ENCODE data around the gene MAP3K6. TPM values are rescaled to one million over a fixed set of nuclear protein-coding genes. Genes with fewer than 3 reads are reported as not detected.

MAP3K6 gene
- total RNA-seq, 1 donor from 2014 or later: 12.9 TPM

DNA sequence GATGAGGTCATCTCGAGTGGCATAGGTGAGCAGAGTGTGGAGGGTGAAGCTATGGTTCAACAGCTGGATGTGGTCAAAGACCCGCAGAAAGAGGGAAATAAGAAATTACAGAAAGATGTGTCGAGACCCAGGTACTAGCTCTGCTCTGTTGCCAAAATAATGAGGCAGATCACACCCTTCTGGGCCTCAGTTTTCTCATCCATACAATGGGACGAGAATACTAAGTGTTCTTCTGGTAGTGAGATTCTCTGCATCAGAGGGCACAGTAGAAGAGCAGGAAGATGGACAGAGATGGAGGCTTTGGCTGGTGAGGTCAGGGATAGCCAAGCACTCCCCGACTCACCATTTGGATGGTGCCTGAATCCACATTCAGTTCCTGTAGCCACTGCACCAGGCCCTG lies 11.1 kb downstream of the MAP3K6 start:
- no peak for DNase-seq

DNA sequence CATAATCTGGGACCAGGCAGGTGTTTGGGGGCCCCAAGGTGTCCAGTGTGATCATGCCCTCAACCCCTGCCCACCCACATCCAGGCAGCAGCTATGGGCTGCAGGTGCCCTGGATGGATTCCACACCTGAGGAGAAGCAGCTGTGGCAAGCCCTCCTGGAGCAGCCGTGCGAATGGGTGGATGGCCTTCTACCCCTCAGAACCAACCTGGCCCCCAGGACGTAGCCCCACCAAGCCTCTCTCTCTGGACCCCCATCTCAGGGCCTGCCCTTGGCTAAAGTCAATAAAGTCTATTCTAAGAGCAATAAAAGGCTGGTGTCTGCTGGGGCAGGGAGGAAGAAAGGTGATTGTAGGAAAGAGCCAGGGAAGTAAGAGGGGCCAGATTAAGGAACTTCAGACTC lies 13.1 kb downstream of the MAP3K6 start:
- DNase-seq: no peak

DNA sequence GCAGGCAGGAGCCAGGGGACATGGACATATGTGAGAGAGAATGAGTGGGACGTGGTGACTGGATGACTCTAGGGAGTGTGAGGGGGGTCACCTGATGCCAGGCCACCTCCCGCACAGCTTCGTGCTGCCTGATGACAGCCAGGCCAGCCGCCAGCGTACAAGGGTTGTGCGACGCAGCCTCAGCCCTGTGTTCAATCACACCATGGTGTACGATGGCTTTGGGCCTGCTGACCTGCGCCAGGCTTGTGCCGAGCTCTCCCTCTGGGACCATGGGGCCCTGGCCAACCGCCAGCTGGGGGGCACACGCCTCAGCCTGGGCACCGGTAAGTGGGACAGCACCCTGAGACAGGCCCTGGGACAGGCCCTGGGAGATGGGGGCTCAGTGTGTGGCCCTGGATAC lies 13.6 kb downstream of the MAP3K6 start:
- no peak for DNase-seq

DNA sequence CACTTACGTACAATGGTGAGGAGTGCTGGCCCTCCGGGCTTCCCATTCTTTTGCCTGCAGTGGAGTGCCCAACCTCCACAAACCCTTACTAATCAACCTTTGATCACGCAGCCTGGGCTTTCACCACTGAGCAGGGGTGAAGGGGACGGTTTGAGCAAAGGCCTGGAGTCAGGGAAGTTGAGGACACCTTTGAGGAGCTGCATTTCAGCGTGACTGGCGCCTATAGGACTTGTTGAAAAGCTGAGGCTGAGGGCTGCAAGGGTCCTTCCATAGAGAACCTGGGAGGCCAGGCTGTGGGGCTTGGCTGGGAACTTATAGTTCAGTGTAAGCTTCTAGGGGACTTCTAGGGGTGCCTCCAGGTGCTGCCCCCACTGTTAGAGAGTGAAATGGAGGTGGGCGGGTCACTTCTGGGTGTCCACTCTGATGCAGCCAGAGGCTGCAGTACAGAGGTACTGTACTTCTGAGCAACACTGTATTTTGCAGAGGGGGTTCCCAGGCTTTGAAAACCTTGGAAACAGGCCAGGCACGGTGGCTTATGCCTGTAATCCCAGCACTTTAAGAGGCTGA lies 15.1 kb downstream of the MAP3K6 start:
- DNase-seq: no peak

DNA sequence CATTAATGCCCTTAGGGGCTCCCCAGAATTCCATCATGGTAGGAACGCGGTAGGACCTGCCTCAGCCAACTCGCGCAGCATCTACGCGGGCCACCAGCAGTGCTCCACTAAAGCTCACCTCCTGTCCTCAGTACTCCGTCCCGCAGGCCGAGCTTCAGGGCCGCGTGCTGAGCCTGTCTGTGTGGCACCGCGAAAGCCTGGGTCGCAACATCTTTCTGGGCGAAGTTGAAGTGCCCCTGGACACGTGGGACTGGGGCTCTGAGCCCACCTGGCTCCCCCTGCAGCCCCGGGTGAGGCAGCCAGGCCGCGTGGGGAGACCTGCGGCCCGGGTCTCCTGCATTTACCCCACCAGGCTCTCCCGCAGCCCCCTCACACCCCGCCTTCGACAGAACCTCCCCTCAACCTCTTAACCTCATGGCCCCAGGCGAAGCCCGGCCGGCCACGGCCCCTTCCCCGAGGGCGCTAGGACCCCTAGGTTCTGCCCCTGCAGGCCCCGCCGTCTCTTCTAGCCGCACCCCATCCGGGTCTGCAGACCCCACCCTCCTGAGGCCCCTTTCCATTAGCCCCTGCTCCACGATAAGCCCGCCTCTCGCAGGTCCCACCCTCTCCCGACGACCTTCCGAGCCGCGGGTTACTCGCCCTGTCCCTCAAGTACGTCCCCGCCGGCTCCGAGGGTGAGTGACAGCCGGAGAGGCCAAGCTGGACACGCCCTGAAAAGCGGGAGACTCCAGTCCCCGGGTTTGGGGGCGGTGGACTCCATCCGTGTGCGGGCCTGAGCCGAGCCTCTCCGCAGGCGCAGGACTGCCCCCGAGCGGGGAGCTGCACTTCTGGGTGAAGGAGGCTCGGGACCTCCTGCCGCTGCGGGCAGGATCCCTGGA lies 15.9 kb downstream of the MAP3K6 start:
- DNase-seq: peak; percentile 67

DNA sequence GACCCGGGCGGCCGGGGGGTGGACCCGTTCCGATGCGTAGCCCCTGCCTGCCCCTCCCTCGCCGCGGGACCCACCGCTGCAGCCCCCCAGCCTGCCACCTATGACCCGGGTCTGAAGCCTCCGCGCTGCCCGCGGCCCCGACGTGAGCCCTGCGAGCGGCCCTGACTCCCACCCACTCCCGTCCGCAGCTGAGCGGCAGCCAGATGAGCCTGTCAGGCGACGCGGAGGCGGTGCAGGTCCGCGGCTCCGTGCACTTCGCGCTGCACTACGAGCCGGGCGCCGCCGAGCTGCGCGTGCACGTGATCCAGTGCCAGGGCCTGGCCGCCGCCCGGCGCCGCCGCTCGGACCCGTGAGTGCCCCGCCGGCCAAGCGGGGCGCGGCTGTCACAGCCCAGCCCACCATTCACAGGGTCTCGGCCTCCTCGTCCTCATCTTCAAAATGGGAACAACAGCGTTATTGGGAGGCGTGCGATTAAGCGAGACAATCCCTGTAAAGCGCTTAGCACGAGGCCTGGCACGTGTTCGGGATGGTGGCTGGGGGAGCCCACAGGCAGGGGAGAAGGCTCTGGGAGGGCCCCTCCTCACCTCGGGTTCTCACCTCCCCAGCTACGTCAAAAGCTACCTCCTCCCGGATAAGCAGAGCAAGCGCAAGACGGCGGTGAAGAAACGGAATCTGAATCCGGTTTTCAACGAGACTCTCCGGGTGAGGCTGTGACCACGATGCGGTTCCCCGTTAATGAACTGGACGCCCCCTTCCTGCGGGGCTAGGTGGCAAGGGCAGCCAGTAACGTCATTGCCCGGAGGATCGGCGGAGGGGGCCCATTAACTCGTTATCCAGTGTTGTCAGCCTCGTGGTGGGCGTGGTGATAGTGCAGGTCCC lies 16.7 kb downstream of the MAP3K6 start:
- DNase-seq: peak; percentile 78

DNA sequence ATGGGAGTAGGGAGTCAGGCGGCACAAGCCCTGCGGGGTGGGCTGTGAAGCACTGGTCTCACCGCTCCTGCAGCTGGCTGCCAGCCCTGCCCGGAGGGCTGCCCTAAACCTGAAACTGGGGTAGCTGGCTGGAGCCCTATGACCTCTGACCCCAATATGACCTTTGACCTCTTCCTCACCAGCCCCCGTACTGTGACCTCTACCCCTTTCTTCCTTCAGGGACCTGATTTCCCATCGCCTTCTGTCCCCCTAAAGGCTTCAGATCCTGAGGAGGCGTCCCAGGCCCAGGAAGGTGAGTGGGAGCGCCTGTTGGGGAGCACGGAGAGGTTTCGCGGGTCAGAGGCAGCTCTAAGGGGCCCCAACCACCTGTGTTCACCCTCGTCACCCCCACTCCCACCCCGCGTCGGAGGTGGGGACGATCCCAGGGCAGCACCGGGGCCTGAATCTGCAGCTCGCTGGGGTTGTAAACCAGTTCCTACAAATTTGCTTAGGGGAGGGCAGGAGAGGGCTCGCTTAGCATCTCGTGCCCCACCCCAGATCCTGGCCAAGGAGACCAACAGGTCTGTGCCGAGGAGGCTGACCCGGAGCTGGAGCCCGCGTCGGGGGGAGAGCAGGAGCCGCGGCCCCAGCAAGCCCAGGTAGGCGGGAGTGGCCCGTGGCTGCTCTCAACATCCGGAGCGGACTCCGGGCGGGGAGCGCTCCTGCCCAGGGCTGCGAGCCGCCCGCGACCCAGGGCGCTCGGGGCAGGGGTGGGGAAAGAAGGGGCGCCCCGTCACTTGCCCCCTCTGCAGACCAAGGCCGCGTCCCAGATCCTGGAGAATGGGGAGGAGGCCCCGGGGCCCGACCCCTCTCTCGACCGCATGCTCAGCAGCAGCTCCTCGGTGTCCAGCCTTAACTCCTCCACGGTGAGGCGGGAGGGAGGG lies 17.6 kb downstream of the MAP3K6 start:
- peak; percentile 55 for DNase-seq

DNA sequence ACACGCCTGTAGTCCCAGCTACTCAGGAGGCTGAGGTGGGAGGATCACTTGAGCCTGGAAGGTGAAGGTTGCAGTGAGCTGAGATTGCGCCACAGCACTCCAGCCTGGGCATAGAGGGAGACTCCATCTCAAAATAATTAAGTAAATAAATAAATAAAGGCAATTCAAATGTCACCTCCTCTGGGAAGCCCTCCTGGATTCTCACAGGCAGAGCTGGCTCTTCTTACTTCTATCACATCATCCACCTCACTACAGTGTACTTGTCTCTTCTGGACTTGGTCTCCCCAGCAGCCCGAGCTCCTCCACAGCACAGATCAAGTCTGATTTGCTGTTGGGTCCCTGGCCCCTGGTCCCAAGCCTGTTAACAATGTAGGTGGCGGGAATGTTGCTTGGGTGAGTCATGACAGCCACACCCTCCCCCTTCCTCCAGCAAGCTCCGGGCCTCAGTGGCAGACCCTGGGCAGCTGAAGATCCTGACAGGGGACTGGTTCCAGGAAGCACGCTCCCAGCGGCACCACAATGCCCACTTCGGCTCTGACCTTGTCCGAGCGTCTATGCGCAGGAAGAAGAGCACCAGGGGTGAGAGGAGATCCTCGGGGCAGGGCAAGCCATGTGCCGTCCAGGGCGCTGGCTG lies 19.7 kb downstream of the MAP3K6 start:
- DNase-seq: no peak

DNA sequence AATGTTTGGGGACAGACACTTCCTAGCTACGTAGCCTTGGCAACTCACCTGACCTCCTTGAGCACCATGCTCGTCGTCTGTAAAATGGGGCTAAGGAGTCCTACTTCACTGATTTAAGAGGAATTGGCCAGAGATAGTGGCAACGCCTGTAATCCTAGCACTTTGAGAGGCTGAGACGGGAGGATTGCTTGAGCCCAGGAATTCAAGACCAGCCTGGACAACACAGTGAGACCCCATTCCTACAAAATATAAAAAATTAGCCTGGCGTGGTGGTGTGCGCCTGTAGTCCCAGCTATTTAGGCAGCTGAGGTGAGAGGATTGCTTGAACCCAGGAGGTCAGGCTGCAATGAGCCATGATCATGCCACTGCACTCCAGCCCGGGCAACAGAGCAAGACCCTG lies 20.4 kb downstream of the MAP3K6 start:
- DNase-seq: no peak

DNA sequence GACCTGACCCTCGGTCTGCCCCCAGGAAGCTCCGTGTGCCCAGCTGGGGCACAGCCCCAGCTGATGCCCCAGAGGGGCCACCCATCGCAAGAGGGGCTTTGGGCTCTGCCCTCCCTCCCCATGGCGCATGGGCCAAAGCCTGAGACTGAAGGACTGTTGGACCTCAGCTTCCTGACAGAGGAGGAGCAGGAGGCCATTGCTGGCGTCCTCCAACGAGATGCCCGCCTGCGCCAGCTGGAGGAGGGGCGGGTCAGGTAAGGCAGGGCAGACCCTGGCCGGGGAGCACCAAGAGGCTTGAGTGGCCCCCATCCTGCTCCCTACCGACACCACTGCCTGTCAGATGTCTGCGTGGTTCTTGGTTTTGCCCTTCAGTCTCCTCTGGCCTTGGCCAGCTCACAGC lies 21.5 kb downstream of the MAP3K6 start:
- DNase-seq: no peak

DNA sequence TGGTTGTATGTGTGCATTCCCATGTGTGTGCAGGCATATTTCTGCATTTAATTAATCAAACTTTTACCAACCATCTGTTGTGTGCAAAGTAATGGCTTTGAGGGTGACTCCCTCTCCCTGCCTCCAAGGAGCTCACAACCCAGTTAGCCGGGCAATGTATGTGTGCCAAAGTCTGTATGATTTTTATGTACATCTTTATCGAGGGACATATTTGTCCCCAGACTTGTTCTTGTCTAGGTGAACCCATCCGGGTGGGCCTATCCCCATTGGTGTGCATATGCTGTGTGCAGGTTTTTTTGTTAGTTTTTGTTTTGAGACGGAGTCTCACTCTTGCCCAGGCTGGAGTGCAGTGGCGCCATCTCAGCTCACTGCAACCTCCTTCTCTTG lies 23.1 kb downstream of the MAP3K6 start:
- DNase-seq: no peak

DNA sequence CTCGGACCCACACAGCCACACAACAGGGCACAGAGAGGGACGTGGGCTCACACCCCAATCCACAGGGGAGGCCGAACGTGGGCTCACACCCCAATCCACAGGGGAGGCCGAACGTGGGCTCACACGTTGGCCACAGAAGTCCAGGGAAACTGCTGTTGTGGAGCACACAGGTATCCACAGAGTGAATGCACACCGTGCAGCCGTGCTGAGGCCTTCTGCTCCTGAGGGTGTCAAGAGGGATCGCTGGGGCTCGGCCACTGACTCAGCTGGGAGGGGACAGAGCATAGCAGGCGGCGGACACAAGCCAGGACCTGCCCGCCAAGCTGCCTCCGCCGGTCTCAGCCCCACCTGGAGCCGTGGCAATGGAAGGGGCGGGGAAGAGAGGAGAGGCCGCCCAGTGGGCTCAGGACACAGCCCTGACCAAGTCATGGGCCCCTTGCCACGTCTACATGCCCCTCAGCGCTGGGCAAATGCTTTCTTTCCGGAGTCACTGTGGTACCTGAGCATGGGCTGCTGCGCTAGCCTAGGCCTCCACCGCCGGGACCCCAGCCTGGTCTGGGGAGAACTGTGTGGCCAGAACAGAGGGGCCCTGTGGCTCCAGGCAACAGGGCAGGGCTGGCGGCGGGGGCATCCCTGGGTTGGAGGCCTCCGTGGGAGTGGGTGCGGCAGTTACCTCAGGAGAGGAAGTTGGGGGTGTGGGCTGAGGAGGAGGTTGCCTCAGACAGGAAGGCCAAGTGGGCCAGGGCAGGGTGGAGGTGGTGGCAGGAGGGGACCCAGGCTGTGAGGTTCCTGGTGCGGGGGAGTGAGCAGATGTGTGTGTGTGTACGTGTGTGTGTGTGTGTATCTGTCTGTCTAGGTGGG lies 23.8 kb downstream of the MAP3K6 start:
- peak; percentile 31 for DNase-seq

DNA sequence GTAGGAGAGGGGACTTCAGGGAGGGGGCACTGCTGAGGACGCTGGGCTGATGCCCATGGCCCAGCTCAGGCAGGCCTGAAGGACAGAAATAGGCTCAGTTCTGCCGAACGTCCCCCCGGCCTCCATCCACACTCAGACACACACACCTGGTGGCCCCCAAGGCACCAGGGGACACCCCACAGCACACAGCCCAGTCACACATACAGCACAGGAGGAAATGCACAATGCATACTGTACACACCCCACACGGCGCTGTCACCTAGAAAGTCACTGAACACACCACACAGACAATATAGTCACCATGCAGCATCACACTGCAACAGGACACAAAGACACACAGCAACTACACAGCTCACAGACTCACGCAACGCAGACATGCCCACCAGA lies 24.4 kb downstream of the MAP3K6 start:
- no peak for DNase-seq

DNA sequence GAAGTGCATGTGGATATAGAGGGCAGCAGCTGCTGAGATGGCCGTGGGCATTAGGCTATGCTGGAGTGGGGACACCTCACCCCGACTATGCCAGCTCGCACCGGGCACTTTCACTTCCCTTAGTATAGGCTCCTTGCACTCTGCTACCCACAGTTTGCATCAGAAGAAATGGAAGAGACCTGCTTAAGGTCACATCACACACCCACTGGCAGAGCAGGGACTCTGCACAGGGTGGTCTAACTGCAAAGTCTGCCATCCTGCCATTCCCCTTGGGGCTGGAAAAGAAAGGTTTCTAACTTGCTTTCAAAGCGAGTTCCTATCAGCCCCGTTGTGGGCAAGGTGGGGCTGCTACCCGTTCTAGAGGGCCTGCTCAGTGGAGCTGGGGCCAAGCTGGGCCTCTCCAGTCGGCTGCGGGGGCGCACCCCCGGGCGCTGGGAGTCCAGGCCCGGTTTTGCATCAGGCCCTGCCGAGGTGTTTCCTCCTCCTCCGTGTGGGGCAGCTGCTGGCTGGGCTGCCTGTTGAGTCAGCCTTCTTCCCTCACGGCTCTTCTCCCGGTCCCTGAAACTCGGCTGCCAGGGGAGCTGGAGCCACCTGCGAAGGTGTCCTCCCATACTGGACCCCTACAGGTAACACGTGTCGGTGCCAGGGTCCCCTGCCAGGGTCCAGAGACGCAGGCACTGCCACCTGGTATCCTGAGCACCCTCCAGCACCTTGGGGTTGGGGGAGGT lies 25.1 kb downstream of the MAP3K6 start, which contains the start of gene SYTL1:
Gene SYTL1 (plus strand): TSS at position 498 of the 728 bp plus-strand sequence. CDS start 3,313 bp downstream, outside the sequence.
- peak; percentile 60 for DNase-seq

DNA sequence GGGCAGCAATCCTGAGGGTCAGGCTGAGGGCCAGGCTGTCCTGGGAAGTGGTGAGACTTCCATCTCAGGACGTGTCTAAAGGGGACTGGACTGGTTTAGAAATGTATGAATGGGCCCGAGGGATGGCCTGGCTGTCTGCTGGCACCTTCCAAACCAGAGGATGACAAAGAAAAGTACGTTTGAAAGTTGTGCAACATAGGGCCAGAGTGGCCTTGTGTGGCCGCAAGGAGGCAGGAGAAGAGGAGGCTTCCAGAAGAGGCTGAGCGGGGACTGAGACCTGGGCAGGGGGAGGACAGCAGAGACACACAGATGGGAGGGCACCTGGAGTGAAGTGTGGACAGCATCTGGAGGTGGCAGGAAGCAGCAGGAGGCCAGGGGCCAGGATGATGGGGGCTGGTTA lies 27.5 kb downstream of the MAP3K6 start:
- DNase-seq: no peak

DNA sequence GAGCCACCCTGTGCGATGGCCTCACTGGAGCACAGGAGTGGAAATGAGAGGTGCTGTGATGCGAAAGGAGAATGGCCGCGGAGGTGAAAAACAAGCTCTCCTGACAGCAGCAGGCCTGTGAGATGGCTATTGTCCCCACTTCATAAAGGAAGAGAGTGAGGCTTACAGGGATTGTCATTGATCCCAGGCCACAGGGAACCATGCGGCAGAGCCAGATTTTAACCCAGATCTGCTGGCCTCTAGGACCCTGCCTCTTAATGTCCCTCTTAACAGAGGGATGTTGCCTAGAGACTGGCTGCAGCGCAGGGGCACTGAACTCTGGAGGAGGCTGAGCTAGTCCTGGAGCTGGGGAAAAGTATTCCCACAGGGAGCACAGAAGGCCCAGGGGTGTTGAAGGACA lies 28.0 kb downstream of the MAP3K6 start:
- DNase-seq: no peak

DNA sequence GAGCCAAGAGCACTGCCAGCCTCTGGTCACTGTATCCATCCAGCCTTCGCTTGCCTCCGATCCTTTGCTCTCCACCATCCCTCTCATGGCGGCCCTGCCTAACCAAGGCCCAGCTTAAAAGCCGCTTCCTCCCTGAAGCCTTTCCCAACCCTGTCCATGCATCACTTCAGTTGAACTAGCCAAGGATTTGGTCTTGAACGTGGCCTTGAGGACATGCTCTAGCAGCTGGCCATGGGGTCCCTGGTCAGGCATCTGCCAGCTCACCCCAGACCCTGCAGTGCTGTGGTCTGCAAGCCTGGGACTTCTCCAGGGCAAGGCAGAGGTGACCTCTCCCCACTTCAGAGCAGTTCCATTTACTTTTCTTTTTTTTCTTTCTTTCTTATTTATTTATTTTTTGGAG lies 30.0 kb downstream of the MAP3K6 start:
- DNase-seq: no peak

DNA sequence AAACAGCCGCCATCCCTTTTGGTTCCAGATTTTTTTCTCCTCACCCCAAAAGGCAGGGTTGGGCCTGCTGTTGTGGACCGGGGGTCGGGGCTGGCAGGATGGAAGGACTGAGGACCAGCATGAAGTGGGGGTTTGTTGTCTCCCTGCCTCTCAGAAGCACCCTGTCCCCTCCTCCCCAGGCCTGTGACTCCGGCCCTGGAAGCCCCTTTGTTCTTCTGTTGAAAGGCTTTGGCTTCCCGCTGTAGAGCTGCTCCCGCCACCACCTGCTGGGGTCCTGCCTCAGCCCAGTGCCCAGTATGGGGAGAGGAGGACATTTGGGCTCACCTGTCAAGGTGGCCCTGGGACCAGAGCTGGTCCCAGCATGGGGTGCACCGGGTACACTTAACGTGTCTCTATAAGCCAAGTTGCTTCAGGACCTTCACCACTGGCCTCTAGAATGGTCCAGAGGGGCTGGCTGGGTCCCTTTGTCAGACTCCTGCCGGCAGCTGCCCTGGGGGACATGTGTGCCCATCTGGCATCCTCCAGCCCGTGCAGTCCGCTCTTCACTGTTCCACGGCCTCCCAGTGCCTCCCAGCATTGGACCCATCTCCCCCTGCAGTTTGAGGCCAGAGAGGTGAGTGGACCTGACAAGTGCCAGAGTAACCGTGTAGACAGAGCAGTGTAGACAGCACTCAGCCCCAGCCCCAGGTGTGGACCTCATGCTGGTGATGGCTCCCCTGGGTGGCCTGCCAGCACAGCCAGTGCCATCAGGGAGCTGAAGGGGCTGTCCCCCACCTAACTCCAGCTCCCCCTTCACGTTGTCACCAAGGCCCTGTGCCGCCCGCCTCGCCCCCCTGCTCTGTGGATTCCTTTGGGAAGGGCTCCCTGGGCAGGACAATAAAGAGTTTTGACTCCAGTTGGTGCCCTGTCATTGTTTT lies 31.0 kb downstream of the MAP3K6 start:
- DNase-seq: no peak
